PC-3 (cell line): ENCODE measurements around the gene TMOD2.

Experiments used
- EZH2 ChIP-seq: fragments of 300-600 bp; sonication (generic); IDR thresholded peaks from one replicate; pipeline ENCODE4 v1.6.1; 2017; ENCODE audit warnings: antibody characterized with exemption, mild to moderate bottlenecking, low read length; ENCODE audit not compliant: unreplicated experiment
- EZH2phosphoT487 ChIP-seq: fragments of 300-600 bp; sonication (generic); IDR thresholded peaks from 2 replicates; pipeline ENCODE4 v1.6.1; 2018; ENCODE audit warnings: mild to moderate bottlenecking, antibody characterized with exemption, low read length, borderline replicate concordance
- TF ChIP-seq, protein P1 (sequence below): fragments of 300-600 bp; sonication (generic); conservative IDR thresholded peaks from 2 replicates; pipeline ENCODE4 v1.5.1; 2017; ENCODE audit warnings: antibody characterized with exemption, low read depth, mild to moderate bottlenecking, low read length

GRCh38 chr15:51727141-51727897 is 24.1 kb upstream of the TMOD2 start:
- TF ChIP-seq, protein P1, sequence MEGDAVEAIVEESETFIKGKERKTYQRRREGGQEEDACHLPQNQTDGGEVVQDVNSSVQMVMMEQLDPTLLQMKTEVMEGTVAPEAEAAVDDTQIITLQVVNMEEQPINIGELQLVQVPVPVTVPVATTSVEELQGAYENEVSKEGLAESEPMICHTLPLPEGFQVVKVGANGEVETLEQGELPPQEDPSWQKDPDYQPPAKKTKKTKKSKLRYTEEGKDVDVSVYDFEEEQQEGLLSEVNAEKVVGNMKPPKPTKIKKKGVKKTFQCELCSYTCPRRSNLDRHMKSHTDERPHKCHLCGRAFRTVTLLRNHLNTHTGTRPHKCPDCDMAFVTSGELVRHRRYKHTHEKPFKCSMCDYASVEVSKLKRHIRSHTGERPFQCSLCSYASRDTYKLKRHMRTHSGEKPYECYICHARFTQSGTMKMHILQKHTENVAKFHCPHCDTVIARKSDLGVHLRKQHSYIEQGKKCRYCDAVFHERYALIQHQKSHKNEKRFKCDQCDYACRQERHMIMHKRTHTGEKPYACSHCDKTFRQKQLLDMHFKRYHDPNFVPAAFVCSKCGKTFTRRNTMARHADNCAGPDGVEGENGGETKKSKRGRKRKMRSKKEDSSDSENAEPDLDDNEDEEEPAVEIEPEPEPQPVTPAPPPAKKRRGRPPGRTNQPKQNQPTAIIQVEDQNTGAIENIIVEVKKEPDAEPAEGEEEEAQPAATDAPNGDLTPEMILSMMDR, result 0 out of 2 replicates have a peak, but pooled peaks have one; percentile 12
- TF ChIP-seq EZH2phosphoT487 (no peak), EZH2 (no peak)
